Measurements from ENCODE around the gene CHL1. TPM values are rescaled to one million over a fixed set of nuclear protein-coding genes. Genes with fewer than 3 reads are reported as not detected.

Gene CHL1
- total and polyA plus RNA-seq, 2 of the 8 experiments (the other 6 are each of a cell fraction or from before 2014, with no cell fraction given) = 0.05 to 0.99 TPM

- H2BK20ac ChIP-seq (ENCODE audit: low read length) = no peak overlapping the region
- ChIA-PET POLR2A (ENCODE audit: partially characterized antibody) (no interaction called here), CTCF (ENCODE audit: partially characterized antibody) (no interaction called here)
- no peaks in the 10 kb centered on the region for H3K79me1 ChIP-seq (ENCODE audit: low read depth, low read length)
- H4K20me1 ChIP-seq (replicated peaks in 1 of 2; ENCODE audit: control insufficient read depth in 1 of 2, insufficient read depth in 2 of 2, low read length in 2 of 2) = no peaks in the 10 kb centered on the region
- no peak overlapping the region for H3K9ac ChIP-seq (replicated peaks in 1 of 4; ENCODE audit: extremely low read depth in 1 of 4, low read depth in 3 of 4, low read length in 3 of 4)
- H2BK12ac ChIP-seq (ENCODE audit: low read depth, low read length) = no peak overlapping the region
- H2BK5ac ChIP-seq (ENCODE audit: low read depth, low read length) = no peak overlapping the region
- H3K4me3 ChIP-seq (ENCODE audit: extremely low read depth in 1 of 4, insufficient read depth in 2 of 4, low read depth in 3 of 4, low read length in 4 of 4) = no peak overlapping the region
- no peak overlapping the region for H3K56ac ChIP-seq (replicated peaks; ENCODE audit: insufficient read length, low read depth, low read length)
- FAIRE-seq (no peak), DNase-seq (ENCODE audit: low read depth in 1 of 2, low spot score in 2 of 2) (no peak)
- no peak for TF ChIP-seq SP4 (IDR thresholded peaks at IDR 0.05; ENCODE audit: low read length)
- no peak for TF ChIP-seq TBP (IDR thresholded peaks at IDR 0.05; ENCODE audit: low read depth, low read length)
- no peak for TF ChIP-seq RBBP5 (IDR thresholded peaks at IDR 0.05; ENCODE audit: borderline replicate concordance, low read depth, low read length)
- no peak for TF ChIP-seq SAP30 (IDR thresholded peaks at IDR 0.05; ENCODE audit: insufficient read depth, insufficient replicate concordance, low read length)
- TF ChIP-seq RXRA (IDR thresholded peaks at IDR 0.05; ENCODE audit: insufficient read depth, low read depth, low read length) = no peak
- TF ChIP-seq MAFK (IDR thresholded peaks at IDR 0.05; ENCODE audit: low read depth, low read length) = no peak
- no peaks in the 10 kb centered on the region for H3K9me3 ChIP-seq (ENCODE audit: insufficient read depth in 2 of 2, low read depth in 1 of 2, low read length in 1 of 2)
- H3K36me3 ChIP-seq (ENCODE audit: control insufficient read depth in 2 of 4, insufficient read depth in 4 of 4, low read length in 3 of 4) = no peaks in the 10 kb centered on the region
- no peak overlapping the region for H2BK120ac ChIP-seq (replicated peaks; ENCODE audit: low read depth, low read length)
- H3K14ac ChIP-seq (ENCODE audit: insufficient read length) = no peak overlapping the region
- no peak overlapping the region for H2AFZ ChIP-seq (ENCODE audit: low read length)
- peaks cover 0 to 10% (median under 1%) of the 10 kb centered on the region in 4 experiments; a peak in 4 of 7 replicates for H3K4me1 ChIP-seq (replicated peaks in 1 of 4; ENCODE audit: control insufficient read depth in 3 of 4, insufficient read depth in 4 of 4, low read length in 3 of 4)
- no peak overlapping the region for H4K91ac ChIP-seq (replicated peaks; ENCODE audit: insufficient read length, low read length)
- H3K27ac ChIP-seq (ENCODE audit: low read depth, low read length) = no peak overlapping the region
- no peak overlapping the region for H2AK5ac ChIP-seq (ENCODE audit: low read depth, low read length)
- no peak overlapping the region for H3K23ac ChIP-seq (ENCODE audit: insufficient read length)
- 92% methylated on average over 5 of the region's 5 CpGs; no CpG with 5 or more reads in 1 of the 2 experiments for WGBS, 2 experiments (ENCODE audit: extremely low coverage in 1 of 2, insufficient coverage in 1 of 2, insufficient read length in 1 of 2, insufficient replicate concordance in 2 of 2, low coverage in 1 of 2, low lambda C conversion rate in 2 of 2, missing lambda C conversion rate in 1 of 2)
- no peaks in the 10 kb centered on the region for H3K79me2 ChIP-seq (ENCODE audit: control insufficient read depth in 1 of 2, insufficient read depth in 2 of 2, low read length in 2 of 2)
- no peaks in the 10 kb centered on the region for H3K27me3 ChIP-seq (replicated peaks in 1 of 4; ENCODE audit: control insufficient read depth in 3 of 4, extremely low read depth in 1 of 4, insufficient read depth in 3 of 4, low read length in 3 of 4)
- H2BK15ac ChIP-seq (ENCODE audit: low read length) = no peak overlapping the region
- no peak overlapping the region for H4K5ac ChIP-seq (ENCODE audit: insufficient read length, low read depth, low read length)
- H4K8ac ChIP-seq (ENCODE audit: extremely low read depth, insufficient read depth, low read length) = no peak overlapping the region
- no peak overlapping the region for H3K4ac ChIP-seq (replicated peaks; ENCODE audit: insufficient read length, low read depth, low read length)
- H3K4me2 ChIP-seq (ENCODE audit: insufficient read depth in 1 of 2, low read depth in 2 of 2, low read length in 2 of 2) = no peak overlapping the region
- H3K23me2 ChIP-seq (ENCODE audit: low read depth, low read length) = no peaks in the 10 kb centered on the region
- H3K18ac ChIP-seq (ENCODE audit: extremely low read depth, low read length) = no peak overlapping the region
Measured at GRCh38 chr3:447671-448070, 251.1 kb downstream of the CHL1 start.
